ENCODE measurements around the gene TTC12.

Gene TTC12, protein sequence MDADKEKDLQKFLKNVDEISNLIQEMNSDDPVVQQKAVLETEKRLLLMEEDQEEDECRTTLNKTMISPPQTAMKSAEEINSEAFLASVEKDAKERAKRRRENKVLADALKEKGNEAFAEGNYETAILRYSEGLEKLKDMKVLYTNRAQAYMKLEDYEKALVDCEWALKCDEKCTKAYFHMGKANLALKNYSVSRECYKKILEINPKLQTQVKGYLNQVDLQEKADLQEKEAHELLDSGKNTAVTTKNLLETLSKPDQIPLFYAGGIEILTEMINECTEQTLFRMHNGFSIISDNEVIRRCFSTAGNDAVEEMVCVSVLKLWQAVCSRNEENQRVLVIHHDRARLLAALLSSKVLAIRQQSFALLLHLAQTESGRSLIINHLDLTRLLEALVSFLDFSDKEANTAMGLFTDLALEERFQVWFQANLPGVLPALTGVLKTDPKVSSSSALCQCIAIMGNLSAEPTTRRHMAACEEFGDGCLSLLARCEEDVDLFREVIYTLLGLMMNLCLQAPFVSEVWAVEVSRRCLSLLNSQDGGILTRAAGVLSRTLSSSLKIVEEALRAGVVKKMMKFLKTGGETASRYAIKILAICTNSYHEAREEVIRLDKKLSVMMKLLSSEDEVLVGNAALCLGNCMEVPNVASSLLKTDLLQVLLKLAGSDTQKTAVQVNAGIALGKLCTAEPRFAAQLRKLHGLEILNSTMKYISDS

DNA sequence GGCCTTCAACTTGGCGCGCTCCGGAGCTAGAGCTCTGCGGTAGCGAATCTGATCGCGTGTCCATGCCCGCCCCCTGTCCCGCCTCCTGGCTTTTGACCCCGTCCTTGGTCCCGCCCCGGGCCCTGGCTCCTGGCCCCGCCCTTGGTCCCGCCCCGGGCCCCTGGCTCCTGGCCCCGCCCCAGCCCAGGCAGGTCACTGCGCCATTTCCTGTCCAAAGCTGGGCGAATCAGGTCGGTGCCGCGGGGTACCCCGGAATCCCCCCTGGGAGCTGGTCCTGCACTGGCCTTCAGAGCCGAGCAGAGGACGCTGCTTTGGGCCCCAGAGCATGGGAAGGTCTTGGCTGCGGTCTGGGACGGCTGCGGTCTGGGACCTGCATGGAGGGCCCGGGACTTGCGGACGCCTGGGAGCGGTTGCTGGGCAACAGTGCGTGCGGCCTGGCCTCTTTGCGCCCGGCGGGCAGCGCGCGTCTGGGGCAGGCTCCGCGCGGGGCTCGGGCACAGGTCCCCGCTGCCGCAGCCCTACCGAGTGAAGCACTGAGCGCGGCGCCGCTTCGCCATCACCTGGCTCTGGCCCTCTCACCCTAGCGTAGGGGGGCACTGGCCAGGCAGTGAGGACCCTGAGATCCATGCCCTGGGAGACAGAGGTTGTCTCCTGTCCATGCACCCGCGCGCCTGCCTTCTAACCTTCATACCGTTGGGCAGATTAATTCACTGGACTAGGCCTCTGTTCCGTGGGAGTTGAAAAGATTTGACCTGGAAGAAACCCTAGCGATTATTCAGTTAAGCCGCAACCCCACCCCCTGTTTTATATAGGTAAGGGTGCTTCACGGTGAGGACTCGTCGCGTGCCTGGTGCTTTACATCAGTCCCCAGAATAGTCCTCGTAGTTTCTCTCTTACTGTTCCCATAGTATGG is at the start of gene TTC12:
Gene TTC12, plus strand, starts transcription at position 195 of the 913 bp plus-strand sequence. CDS start 1,675 bp downstream, outside the sequence.
- DNase-seq: peak; percentile 97 to 98

DNA sequence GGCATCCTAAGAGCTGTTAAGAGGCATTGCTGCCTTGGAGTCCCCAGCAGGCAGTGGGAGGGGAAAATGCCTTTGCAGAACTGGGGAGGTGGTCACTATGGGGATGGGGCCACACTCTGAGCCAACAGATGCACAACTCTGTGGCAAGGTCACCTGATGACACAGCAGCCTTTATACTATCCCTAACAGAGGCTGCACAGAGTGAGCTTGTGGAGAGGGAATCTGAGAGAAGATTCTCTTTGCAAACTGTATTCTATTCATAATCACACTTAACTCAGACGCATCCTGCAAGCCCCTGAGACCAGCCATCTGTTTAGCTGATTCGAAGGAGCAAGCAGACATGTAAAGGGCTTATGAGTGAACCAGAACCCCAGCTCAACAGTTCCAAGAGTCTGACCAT is 49.0 kb upstream of the TTC12 start:
- no peak for DNase-seq

DNA sequence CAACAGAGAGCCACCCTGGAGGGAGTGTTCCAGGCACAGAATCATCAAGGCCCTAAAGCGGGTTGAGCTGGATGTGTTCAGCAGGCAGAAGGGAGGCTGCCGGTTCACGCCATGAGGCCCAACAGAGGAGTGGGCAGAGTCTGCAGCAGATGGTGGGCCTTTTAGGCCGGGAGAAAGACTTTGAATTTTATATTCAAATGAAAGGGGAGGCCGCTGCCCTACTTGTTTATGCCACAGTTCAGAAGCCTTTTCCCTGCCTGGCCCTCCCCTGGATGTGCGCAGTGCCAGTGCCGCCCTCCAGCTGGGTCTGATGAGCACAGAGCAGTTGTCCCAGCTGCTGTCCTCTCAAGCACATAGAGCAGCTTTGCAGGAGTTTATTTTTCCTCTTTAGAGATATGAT is 46.9 kb upstream of the TTC12 start:
- no peak for DNase-seq

DNA sequence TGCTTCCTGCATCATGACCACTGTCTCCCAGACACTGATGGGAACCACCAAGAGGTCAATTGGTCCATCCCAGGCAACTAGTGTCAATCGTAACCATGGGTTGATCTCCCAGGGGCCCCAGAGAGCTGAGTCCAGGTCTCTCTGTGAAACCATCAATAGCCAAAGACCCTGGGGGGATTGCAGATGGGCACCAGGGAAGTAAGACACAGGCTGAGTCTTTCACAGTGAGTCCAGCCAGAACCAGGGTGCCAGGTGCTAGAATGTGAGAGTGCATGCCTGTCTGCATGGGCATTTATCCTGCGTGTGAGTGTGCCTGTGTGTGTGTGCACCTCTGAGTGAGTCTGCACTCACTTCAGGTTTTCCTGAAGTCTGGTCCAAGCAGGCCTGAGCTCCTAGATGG is 45.3 kb upstream of the TTC12 start:
- DNase-seq: no peak

DNA sequence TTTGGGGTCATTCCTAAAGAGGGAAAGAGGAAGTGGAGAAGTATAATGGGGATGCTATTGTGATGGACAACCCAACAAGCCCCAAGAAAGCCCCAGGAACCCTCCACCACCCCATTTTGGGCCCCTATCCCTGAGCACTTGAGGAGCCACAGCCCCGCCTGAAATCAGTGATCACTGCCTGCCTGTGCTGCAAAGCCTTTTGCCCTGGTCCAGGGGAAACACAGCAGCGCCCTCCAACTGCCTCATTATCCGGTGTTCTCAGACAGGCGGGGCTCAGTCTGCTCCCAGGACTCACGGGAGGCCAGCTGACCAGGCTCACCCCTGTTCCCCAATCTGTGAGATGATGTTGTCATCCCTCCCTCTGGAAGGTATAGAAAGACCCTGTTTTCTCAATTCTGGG is 44.7 kb upstream of the TTC12 start:
- no peak for DNase-seq

DNA sequence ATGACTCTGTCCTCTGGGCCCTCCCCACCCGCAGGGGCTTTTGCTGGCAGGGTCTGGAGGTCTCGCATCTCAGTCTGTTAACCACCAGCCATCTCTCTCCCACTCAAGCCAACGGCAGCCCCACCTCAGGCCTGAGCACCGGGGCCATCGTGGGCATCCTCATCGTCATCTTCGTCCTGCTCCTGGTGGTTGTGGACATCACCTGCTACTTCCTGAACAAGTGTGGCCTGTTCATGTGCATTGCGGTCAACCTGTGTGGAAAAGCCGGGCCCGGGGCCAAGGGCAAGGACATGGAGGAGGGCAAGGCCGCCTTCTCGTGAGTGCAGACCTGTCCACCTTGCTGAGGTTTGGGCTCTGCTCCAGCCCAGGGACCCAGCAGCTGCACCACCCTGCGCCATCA is 44.3 kb upstream of the TTC12 start:
- DNase-seq: no peak

DNA sequence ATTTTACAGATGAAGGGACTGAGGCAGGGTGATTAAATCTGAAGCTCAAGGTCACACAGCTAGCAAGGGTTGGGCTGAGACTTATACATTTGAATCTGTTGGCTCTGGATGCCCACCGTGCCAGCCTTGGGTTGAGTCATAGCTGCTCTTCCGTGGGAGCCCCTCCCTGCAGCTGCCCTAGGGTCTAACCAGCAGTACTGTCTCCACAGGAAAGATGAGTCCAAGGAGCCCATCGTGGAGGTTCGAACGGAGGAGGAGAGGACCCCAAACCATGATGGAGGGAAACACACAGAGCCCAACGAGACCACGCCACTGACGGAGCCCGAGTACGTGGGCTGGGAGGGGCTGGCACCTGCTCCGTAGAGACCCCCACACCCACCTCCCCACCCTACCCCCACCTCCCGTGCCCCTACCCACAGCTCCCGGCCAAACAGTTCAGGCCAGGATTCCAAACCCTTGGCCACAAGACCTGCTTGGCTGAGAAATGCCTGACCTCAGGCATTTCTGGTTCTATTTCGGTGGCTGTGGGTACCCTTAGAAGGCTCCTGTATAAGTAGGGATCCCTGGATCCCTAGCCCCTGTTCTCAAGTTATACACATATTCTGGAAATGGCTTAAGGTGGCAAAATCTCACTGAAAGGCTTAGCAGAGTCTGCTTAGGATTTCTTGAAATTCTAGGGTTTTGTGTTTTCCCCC is 42.7 kb upstream of the TTC12 start:
- DNase-seq: no peak

DNA sequence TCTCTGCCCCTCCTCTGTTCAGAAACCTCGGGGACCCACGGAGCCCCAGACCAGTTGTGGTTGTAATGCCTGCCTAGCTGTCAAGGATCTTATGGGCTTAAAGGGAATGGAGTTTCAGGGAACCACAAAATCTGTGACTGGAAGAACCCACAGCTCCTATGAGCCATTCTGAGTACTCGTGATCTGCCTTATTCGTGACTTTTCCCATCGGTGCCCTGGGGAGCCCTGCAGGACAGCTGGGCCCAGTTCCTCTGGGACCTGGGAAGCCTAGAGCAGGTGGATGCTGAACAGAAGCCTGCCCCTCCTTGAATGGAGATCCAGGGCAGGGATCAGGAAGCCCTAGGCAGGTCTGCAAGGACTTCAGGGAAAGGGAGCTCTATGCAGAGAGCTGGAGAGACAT is 42.1 kb upstream of the TTC12 start:
- DNase-seq: no peak

DNA sequence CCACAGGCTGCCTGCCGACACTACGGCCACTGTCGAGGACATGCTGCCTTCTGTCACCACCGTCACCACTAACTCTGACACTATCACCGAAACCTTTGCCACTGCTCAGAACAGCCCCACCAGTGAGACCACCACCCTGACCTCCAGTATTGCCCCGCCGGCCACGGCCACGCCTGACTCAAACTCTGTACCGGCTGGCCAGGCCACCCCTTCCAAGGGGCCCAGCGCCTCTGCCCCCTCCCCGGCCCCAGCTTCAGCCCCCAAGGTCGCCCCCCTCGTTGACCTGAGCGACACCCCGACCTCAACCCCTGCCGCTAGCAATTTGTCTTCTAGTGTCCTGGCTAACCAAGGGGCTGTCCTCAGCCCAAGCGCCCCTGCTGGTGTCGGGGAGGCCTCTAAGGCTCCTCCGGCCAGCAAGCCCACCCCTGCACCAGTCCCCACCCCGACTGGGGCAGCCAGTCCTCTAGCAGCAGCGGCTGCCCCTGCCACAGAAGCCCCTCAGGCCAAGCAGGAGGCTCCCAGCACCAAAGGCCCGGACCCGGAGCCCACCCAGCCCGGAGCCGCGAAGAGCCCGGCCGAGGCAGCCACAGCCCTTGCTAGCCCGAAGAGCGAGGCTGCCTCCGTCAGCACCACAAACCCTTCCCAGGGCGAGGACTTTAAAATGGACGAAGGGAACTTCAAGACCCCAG is 41.3 kb upstream of the TTC12 start:
- DNase-seq: no peak

DNA sequence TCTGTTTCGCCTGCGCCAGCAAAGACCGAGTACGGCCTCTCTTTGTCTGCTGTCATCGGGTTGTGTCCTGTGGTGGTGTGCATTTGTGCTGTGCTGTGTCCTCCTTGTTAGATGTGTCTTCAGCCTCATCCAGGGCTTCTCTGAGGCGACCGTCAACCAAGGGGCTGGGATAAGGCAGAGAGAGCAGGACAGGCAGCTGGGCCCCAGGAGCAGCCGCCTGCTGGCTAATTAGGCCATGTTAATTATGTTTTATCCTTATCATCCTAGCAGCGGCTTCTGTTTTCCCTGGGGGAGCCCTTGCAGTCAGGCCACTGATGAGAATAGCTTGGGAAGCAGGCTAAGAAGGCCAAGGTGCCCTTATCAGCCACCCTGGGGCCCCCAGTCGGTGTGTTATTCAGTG is 40.7 kb upstream of the TTC12 start:
- DNase-seq: no peak

DNA sequence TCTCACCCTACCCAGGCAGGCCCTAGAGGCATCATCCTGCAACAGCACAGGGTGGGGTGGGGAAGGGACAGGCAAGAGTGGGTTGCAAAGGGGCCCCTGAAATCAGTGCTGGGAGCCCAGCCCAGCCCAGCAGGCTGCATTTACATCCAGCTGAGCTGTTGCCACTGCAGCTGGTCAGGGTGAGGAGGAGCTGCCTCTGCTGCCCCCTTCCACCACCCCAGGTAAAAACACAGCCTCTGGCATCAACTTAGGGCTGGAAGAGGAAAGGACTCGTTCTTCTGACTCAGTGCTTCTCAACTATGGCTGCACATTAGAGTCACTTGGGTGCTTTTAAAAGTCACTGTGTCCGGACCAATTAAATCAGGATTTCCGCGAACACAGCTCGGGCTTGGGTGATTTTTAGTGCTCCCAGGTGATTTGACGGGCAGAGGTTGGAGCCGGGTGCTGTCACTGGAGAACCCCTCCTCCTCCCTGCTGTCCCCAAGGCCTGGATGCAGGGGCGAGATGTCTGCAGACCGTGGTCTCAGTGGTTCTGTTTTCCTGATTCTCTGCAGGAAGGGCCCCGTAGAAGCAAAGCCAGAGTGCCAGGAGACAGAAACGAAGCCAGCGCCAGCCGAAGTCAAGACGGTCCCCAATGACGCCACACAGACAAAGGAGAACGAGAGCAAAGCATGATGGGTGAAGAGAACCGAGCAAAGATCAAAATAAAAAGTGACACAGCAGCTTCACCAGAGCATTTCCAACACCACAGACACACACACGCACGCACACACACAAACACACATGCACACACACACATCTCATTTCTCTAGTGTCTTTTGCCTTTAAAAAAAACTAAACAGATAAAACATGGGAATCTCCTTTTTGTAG is 39.4 kb upstream of the TTC12 start:
- DNase-seq: no peak

DNA sequence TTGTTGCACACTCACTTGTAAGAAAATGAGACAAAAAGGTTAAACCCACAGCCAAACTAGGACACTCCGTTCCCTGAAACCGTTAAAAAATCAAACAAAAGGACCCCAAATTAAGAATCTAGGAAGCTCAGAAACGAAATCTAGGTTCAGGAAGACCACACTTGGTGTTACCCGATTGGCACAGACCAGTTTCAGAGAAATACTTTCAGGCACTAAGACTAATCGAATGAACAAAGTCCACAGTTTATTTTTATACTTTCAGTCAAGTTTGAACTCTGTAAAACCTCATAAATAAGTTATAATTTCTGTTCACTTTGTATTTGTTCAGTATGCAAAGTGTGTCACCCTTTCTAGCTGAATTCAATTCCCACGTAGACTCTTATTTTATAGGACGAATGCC is 38.8 kb upstream of the TTC12 start:
- DNase-seq: no peak

DNA sequence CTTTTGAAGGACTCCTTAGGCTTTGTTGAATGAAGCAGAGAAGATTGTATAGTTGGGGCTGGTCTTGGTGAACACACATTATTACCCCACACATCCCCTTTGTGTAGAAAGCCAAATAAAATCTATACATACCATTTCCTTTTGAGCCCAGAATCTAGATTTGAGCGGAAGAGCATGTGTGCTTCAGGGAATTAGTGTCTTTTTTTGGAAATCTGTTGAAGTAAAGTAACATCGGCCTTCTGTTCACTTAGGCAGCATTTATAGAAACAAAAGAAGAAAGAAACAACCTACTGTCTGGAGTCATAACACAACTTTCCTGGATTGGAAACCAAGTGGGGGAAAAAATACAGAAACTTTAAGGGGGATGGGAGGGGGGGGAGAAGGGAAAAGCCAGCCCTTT is 37.9 kb upstream of the TTC12 start:
- no peak for DNase-seq

DNA sequence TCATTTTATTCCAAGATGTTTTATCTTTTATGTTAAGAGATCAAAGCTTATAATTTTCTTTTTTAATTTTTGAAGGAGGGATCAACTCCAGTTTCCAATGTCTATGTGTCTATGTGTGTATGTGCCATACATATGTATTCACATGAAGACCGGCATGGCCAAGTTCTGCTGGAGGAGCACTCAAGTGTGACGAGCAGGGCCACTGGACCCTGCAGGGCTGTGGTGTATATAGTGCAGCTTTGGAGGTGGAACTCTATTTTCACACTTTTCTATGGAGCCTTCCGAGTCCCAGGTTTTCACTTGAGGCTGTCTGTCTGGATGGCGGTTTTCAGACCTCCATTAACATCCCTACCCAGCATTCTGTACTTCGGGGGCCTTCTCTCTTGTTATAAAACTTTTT is 36.5 kb upstream of the TTC12 start:
- no peak for DNase-seq

DNA sequence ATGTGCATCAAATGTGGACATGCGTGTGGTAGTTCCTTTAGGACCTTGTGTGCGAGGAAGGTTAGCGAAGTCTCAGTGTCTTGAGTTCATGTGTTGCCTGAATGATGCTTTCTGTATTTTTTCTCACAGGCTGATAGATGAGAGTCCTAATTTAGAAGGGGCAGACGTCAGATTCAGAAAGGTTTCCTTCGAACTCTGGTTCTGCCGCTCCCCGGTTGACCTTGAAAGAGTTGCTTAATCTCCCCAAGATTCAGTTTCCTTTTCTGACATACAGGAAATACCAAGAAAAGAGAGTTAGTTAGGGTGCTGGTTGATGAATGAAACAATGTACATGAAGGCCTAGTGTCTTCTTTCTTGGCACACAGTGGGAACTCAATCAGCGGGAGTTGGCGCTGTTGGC is 35.9 kb upstream of the TTC12 start:
- no peak for DNase-seq

DNA sequence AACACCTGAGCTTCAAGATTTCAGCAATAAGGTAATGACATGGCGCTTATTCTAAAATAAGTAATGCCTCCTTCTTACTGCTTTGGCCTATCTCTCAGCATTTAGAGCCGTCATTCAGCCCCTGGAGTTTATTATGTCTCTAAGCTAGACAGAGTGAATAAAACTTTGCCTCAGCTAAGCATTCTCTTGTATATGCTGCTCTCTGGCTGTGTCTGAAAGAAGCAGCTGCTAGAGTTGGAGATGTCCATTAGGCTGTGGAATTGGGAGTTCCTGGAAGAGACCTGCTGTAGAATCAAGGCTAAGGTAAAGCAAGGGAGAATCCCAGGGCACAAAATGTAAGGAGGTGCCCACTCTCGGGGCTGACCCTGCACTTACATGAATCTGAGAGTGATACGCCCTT is 35.5 kb upstream of the TTC12 start:
- DNase-seq: no peak

DNA sequence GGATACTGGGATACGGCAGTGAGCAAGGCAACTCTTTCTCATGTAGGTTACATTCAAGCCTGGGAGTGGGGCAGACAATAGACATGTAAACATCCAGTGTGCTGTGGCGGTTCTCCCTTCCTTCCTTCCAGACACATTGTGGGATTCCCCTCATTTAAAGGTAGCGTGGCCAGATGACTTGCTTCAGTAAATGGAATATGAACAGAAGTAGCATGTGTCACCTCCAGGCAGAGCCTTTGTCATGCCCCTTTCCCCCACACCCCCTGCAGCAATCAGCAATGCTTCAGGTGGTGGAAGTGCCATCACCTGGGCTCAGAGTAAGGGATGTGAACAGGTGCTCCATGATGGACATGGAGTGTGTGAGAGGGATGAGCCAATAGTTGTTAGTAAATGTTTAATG is 34.8 kb upstream of the TTC12 start:
- DNase-seq: no peak

DNA sequence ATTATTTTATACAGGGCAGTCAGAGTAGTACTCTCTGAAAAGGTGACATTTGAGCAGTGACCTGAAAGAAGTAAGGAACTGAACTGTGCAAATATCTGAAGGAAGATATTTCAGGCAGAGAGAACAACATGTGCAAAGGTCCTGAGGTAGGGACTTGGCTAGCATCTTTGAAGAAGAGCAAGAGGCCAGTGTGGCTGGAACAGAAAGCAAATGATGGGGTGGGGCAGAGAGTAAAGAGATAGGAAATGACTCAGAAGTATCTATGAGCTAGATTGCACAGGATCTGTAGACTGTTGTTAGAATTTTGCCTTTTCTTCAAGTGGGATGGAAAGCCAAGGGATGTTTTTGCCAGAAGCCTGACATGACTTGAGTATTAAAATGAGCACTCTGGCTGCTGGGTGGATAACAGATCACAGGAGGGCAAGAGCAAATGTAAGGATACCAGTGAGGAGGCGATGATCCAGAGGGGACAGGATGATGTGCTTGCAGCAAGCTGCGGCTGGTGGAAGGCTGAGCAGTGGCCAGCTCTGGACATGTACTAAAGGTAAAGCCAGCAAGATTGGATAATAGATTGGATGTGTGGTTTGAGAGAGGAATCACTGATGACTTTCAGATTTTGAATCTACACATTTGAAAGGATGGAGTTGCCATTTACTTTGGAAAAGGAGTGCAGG is 33.2 kb upstream of the TTC12 start:
- DNase-seq: no peak

DNA sequence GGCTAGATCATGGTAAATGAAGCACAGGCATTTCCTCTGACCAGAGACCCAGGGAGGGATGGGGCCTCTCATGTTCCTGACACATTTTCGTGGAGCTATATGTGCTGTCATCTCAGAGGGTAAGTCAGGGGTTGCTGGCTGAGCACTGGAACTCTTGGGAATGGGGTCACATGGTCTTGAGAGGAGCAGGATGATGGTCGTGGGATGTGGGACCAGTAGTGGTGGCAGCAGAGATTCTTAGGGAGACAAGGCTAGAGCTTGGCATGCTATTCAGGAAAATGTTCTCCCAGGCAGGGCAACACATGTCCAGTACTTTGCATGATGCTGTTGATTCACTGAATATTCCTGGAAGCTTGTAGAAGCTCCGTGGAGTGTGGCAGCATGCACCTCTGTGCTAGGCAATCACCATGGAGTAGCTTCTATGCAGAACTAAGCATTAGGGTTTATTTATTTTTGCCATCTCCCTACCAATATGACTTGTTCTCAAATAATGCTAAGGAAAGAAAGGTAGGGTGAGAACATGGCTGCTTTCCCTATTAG is 31.4 kb upstream of the TTC12 start:
- no peak for DNase-seq

DNA sequence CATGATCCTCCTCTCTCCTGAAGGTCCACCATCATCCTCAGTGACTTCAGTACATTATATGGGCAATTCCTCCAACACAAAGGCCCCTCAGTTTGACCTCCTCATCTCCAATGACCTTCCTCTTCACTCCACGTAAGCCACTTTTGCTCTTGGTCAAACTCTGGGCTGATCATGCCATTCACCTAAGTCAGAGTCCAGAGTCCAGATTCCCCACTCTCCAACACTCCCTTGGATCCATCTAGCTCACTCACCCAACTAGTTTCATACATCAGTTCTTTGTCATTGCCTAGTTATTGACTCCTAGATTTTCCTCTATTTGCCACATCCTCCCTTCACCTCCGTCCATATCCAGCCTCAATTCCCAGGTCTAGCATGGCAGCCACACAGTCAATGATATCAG is 30.5 kb upstream of the TTC12 start:
- no peak for DNase-seq
